Muscle of leg (tissue), 11 donors: ENCODE data around the gene PIP5K1B. TPM values are rescaled to one million over a fixed set of nuclear protein-coding genes. Genes with fewer than 3 reads are reported as not detected.
A peak's percentile ranks its signal among the peaks of the same experiment; 100 is the strongest.
"Not testable (repeated sequence)": the region's sequence is repeated elsewhere in the genome, so short reads cannot be mapped to it uniquely, and the experiment has no call there.

Source experiments
- DNase-seq: peaks from one replicate; pipeline ENCODE4 v3.0.0; 2013
- H3K27ac ChIP-seq: one replicate; pipeline ENCODE4 v1.5.1; 2013; ENCODE audit warnings: mild to moderate bottlenecking, low read length, control low read depth
- H3K27me3 ChIP-seq: one replicate; pipeline ENCODE4 v1.6.1; 2013; ENCODE audit warnings: low read length; ENCODE audit not compliant: control insufficient read depth, insufficient read depth
- H3K36me3 ChIP-seq: one replicate; pipeline ENCODE4 v1.6.1; 2013; ENCODE audit warnings: low read length; ENCODE audit not compliant: control insufficient read depth, insufficient read depth
- H3K4me1 ChIP-seq: one replicate; pipeline ENCODE4 v1.6.1; 2013; ENCODE audit warnings: low read length; ENCODE audit not compliant: control insufficient read depth, insufficient read depth
- H3K4me3 ChIP-seq: one replicate; pipeline ENCODE4 v1.5.1; 2013; ENCODE audit warnings: low read length, control low read depth
- H3K9me3 ChIP-seq: replicated peaks from 2 replicates; pipeline ENCODE4 v1.6.1; 2013; ENCODE audit warnings: low read depth, low read length; ENCODE audit not compliant: control insufficient read depth
- WGBS: methylation state at CpG from one replicate; pipeline ENCODE4 v1.1.5; 2013; ENCODE audit warnings: missing lambda C conversion rate; ENCODE audit not compliant: insufficient coverage; 5-methylcytosine and 5-hydroxymethylcytosine counted together
- polyA plus RNA-seq, 8 donors: library from polyadenylated mRNA; unstranded; fragments of 120-200 nt; gene quantifications; one replicate each; pipeline versions ENCODE4 v1.2.1 to v1.2.3, GENCODE V29; 2013; ENCODE audit warnings: inconsistent platforms in 1 of 8, low replicate concordance in 1 of 8; ENCODE audit not compliant: insufficient read length in 8 of 8, insufficient read depth in 1 of 8
- total RNA-seq: library from RNA; stranded (reverse); fragments of 120-200 nt; gene quantifications from one replicate; pipeline ENCODE4 v1.2.4, GENCODE V29; 2013

The PIP5K1B gene
- total and polyA plus RNA-seq, 9 donors, result 0.91 to 3.1 (median 1.3) TPM

- no peak overlapping the region for H3K27ac ChIP-seq
- H3K36me3 ChIP-seq, result no peaks in the 10 kb centered on the region
- peak overlapping the region; percentile 75 for H3K4me3 ChIP-seq
- peaks cover 10% of the 10 kb centered on the region for H3K4me1 ChIP-seq
- peak; percentile 11 for DNase-seq
- WGBS, result 38% methylated on average over 8 of the region's 10 CpGs
- H3K27me3 ChIP-seq, result no peaks in the 10 kb centered on the region
- no peaks in the 10 kb centered on the region for H3K9me3 ChIP-seq
Observed at GRCh38 chr9:69036799-69037198, 331.8 kb downstream of the PIP5K1B start.

DNA sequence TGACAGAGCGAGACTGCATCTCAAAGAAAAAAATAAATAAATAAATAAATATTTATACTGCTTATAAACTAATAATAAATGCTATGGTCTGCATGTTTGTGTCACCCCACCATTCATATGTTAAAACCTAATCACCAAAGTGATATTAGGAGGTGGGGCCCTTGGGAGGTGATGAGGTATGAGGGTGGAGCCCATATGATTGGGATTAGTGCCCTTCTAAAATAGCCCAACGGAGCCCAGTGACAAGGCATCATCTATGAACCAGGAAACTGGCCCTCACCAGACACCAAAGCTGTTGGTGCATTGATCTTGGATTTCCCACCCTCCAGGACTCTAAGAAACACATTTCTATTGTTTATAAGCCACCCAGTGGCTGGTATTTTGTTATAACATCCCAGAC, 335.6 kb downstream of the PIP5K1B start:
- Histone ChIP-seq H3K27me3 (no peaks in the 10 kb centered on the region), H3K36me3 (no peaks in the 10 kb centered on the region), H3K27ac (no peak overlapping the region), H3K9me3 (no peaks in the 10 kb centered on the region), H3K4me3 (no peak overlapping the region), H3K4me1 (peaks cover 6% of the 10 kb centered on the region)
- no CpG with 5 or more reads among the region's 2 CpGs for WGBS
- no peak for DNase-seq

DNA sequence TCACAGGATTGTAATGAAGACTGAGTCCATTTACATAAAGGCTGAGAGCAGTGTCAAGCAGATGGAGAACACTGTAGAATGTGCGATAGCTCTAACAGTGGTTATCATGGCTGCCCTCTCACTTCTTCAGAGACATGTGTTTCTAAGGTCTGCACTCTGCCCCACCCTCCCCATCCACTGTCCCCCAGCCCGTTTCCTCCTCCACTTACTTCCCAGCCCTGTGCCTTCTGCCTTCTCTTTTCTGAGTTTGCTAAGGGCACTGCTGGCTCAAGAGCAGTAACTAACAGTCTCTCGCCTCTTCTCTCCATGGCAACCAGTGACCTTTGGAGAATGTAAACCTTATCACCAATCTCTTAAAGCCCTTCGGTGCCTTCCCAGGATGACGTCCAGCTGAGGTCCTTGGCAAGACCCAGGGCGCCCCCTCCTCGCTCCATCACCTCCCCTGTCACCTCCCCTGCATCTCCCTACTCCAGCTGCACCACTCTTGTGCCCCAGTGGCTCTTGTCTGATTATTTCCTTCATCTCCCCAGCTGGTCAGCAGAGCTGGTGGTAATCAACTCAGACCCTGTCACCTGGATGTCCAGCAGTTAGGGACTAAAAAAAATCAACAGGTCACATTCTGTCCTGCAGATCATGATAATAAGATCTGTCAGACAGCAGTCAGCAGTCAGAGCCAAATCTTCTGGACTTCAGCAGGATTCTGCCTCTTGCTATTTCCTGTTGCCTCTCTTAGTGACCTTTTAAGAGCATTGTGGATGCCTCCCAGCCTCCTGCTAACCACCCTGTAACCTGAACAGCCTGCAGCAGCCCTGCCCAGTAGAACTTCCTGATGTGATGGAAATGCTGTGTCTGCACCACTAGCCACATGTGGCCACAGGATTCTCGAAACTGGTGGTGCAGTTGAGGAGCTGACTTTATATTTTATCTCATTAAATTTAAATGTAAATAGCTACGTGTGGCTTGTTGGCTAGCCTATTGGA, 339.5 kb downstream of the PIP5K1B start:
- H3K4me3 ChIP-seq, result no peak overlapping the region
- no peaks in the 10 kb centered on the region for H3K4me1 ChIP-seq
- DNase-seq, result no peak

GRCh38 chr9:69045821-69046220, 340.8 kb downstream of the PIP5K1B start:
- no peaks in the 10 kb centered on the region for H3K9me3 ChIP-seq
- H3K4me1 ChIP-seq, result no peaks in the 10 kb centered on the region
- no peak overlapping the region for H3K27ac ChIP-seq

More for the DNA sequence above, 339.5 kb downstream of the PIP5K1B start:
- peaks cover 26% of the 10 kb centered on the region for H3K36me3 ChIP-seq
- 60% methylated on average over 7 of the region's 9 CpGs for WGBS
- H3K27me3 ChIP-seq, result no peaks in the 10 kb centered on the region
- no peaks in the 10 kb centered on the region for H3K9me3 ChIP-seq
- no peak overlapping the region for H3K27ac ChIP-seq

DNA sequence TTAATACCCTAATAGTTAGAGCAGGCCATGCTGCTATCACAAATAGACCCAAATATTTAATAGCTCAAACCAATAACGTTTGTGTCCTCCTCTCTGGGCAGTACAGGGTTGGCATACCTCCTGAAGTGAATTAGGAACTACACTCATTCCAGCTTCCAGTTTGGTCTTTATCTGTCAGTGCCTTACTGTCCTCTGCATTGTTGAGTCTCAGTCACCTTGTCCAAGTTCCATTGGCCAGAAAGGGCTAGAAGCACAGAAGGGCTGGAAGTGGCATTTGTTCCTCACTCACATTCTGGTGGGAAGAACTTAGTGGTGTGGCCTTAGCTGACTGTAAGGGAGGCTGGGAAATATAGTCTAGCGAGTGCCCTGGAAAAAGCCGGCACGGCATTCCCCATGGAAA, 341.7 kb downstream of the PIP5K1B start:
- Histone ChIP-seq H3K4me3 (no peak overlapping the region), H3K27ac (no peak overlapping the region), H3K4me1 (no peaks in the 10 kb centered on the region), H3K27me3 (no peaks in the 10 kb centered on the region), H3K9me3 (no peaks in the 10 kb centered on the region), H3K36me3 (peaks cover 26% of the 10 kb centered on the region)
- WGBS, result 83% methylated on average over 1 of the region's 4 CpGs
- DNase-seq, result no peak

More at GRCh38 chr9:69045821-69046220, 340.8 kb downstream of the PIP5K1B start:
- Histone ChIP-seq H3K4me3 (no peak overlapping the region), H3K27me3 (no peaks in the 10 kb centered on the region), H3K36me3 (peaks cover 26% of the 10 kb centered on the region)
- no peak for DNase-seq
- WGBS, result 85% methylated on average over 3 of the region's 4 CpGs

DNA sequence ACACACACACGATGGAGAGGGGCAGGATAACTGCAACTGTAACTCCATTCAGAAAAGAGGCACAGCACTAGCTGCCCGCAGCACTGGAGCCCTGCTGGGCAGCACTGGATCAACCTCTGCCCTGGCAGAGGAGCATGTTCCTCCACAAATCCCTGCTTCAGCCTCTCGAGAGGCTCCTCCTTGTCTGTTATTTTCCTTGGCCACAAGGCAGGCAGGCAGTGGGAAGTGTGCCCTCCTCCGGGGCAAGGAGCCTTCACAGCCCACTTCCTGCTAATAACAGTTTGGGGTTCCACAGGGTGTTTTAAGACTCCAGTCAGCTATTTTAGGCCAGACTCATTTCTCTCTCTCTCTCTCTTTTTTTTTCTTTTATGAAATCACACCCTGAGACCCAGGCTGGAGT, 342.3 kb downstream of the PIP5K1B start:
- no peak for DNase-seq
- WGBS, result 84% methylated on average over 3 of the region's 4 CpGs
- Histone ChIP-seq H3K4me1 (no peaks in the 10 kb centered on the region), H3K4me3 (no peak overlapping the region), H3K9me3 (no peaks in the 10 kb centered on the region), H3K36me3 (peaks cover 26% of the 10 kb centered on the region), H3K27me3 (no peaks in the 10 kb centered on the region), H3K27ac (no peak overlapping the region)

DNA sequence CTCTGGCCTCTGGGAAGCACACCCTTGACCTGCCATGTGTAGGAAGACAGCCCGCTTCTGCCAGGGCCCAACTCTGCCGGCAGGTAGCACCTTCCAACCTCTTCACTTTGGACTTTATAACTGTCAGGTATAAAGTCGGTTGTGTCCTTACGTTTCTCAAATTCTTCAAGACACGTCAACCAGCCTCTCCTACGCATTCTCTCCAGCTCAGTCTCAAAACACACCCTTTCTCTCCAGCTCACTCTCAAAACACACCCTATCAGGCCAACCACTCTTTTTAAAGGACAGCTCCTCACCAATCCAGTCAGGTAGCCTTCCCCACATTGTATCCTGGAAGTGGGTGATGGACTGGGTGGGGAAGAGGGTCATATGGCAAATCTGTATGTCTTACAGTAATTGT, 344.1 kb downstream of the PIP5K1B start:
- DNase-seq, result no peak
- Histone ChIP-seq H3K36me3 (peaks cover 28% of the 10 kb centered on the region), H3K27me3 (no peaks in the 10 kb centered on the region), H3K4me3 (no peak overlapping the region), H3K27ac (no peak overlapping the region), H3K4me1 (no peaks in the 10 kb centered on the region), H3K9me3 (no peaks in the 10 kb centered on the region)
- WGBS, result 96% methylated on average over 5 of the region's 6 CpGs

DNA sequence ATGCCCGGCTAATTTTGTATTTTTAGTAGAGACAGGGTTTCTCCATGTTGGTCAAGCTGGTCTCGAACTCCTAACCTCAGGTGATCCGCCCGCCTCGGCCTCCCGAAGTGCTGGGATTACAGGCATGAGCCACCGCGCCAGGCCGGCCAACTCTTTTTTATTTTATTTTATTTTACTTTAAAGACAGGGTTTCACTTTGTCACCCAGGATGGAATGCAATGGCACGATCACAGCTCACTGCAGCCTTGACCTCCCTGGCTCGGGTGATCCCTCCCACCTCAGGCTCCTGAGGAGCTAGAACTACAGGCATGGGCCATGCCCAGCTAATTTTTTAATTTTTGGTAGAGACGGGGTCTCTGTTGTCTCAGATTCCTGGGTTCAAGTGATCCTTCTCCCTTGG, 345.9 kb downstream of the PIP5K1B start:
- WGBS, result 100% methylated on average over 3 of the region's 12 CpGs
- not testable (repeated sequence) for H3K9me3 ChIP-seq
- H3K36me3 ChIP-seq, result peaks cover 35% of the 10 kb centered on the region

DNA sequence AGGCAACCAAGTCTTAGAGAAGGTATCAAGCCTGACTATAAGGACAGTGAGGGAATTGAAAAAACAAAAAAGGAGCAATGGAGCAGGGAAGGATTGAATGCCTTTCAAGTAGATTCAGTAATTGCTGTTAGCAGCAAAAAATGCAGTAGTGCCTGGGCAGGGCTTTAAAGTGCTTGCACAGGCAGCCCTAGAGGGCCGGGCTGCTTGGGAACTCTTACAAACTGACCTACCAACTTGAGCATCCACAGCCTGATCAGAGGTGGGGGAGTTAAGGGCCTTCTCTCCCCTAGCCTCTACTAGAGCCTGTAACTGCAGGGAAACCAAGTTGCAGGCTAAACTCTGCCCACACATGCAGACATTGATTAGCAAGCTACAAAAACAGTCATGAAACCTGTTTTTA, 349.9 kb downstream of the PIP5K1B start:
- H3K4me1 ChIP-seq, result no peaks in the 10 kb centered on the region
- H3K36me3 ChIP-seq, result peaks cover 20% of the 10 kb centered on the region
- H3K9me3 ChIP-seq, result no peaks in the 10 kb centered on the region
- no CpG with 5 or more reads among the region's 1 CpG for WGBS
- H3K4me3 ChIP-seq, result no peak overlapping the region
- no peak overlapping the region for H3K27ac ChIP-seq
- no peaks in the 10 kb centered on the region for H3K27me3 ChIP-seq
- no peak for DNase-seq

More for the DNA sequence above, 345.9 kb downstream of the PIP5K1B start:
- H3K27me3 ChIP-seq, H3K4me3 ChIP-seq, DNase-seq, H3K27ac ChIP-seq, H3K4me1 ChIP-seq: not testable (repeated sequence)

DNA sequence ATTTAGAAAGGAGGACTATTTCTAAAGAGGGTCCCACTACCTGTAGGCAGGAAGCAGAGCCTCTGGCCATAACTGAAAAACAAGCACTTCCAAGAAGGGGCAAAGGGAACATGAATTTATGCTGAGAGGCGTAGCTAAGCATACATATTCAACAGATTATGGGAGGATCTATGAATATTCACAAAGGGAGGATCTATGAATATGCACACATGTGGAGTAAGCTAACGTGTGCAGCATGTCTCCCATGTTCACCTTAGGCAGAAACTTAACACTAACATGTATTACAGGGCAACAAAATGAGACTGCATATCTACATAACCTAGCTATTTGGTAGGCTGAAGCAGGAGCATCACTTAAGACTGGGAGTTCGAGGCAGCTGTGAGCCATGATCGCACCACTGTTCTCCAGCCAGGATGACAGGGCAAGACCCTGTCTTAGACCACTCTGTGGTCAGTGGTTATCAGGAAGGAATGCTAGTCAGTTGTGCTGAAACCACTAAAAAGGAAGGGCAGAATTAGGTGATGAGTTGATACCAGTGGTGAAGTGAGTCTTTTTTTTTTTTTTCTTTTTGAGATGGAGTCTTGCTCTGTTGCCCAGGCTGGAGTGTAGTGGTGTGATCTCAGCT, 351.3 kb downstream of the PIP5K1B start:
- no peak overlapping the region for H3K4me3 ChIP-seq
- H3K9me3 ChIP-seq, result no peaks in the 10 kb centered on the region
- H3K36me3 ChIP-seq, result peaks cover 26% of the 10 kb centered on the region
- H3K27ac ChIP-seq, result no peak overlapping the region
- WGBS, result 100% methylated on average over 2 of the region's 4 CpGs
- H3K4me1 ChIP-seq, result no peaks in the 10 kb centered on the region
- no peak for DNase-seq
- no peaks in the 10 kb centered on the region for H3K27me3 ChIP-seq
